T-helper 22 cell (primary cell): Measurements from ENCODE around the gene HDAC11.

Experiments used
- DNase-seq: peaks from one replicate; pipeline ENCODE4 v3.0.0-alpha.2; 2020; ENCODE audit warnings: low read depth

The HDAC11 gene

DNA sequence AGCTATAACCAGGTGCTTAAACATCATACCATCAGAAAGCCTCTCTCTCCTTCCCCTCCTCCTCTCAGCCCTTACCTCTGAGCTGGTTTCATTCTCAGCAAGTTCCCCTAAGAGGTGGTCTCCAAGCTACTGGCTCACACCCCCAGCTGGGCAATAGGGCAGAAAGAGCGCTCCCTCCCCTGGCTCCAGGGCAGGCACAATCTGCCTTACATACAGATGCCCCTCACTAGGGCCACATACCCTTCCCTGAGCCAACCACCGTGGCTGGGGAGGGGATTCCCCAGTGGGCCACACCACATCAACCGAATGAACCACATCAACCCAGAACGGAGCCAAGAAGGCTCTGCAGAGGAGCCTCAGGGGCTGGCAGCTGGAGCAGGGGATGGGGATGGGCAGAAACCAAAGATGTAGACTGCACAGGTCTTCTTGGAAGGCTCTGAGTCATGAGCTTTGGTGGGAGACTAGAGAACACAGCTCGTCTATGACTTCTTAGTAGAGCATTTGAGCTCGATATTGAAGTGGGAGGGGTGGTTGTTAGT, 64.3 kb downstream of the HDAC11 start:
- no peak for DNase-seq

DNA sequence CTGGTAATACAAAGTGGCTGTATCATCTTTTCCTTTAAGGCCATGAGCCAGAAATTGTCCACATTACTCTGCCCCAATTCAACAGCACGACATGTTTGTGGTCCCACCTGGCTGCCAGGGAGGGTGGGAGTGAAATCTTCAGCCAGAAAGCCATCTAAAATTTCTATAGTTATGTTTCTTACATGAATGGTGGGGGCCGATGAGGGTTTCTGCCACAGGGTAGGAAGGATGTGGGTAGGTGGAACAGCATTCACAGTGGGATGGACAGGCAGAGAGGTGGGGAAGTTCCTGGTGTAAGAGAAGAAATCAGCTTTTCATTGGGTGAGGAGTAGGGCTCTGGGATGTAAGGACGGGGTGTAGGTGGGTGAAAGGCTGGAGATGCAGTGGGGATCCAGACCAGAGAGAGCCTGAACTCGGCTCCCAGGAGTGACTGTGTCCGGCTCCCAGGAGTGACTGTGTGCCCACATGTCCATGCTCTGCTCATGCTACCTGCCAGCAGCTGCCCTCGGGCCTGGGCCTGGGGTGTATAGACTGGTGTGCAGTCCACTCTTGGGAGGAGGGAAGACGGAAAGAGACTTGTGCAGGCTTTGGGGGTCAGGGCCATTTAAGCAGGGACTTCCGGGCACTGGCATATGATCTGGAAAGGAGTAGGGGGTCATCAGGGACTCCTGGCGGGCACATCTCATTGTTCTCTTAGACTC, 65.0 kb downstream of the HDAC11 start:
- no peak for DNase-seq

DNA sequence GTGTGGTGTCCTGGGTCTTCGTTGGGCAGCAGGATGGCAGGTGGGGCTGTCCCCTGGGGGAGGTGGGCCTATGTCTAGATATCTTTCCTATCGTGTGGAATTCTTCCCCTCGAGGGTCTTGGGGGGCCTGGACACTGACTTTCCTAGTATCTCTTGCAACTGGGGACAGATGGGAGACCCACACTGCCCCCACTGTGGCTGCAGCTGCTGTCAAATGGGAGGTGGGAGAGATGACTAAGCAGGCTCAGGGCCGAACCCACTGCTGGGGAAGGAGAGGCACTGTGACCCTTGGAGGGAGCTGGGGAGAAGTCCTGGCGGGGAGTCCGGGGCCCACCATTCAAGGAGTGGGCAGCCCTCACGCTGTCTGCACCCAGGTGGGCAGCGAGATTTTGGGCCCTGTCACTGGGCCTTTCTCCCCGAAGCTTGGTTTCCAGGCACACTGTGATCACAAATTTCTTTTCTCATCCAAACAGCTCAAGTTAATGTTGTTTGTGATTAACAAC, 65.9 kb downstream of the HDAC11 start:
- no peak for DNase-seq

DNA sequence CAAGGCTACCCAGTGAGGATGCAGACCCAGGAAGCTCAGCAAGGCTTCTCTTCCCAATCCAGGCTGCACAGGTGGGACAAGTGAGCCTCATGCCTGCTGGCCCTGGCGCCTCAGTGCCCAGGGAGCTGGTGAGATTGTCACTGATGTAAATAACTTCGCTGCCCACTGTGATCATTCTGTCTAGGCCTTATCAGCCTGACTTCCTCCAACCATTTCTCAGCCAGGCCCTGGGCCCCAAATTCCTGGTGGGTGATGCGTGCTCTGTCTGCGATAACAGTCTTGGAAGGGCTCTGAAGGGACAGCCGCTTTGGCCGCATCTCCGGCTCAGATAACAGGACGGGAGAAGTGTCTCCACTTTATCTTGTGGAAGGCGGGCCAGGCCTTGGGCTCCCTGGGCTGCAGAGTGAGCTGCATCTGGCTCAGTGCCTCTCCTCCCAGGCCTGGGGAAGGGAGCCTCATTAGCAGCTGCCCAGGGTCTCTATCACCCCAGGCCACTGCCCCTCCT, 66.6 kb downstream of the HDAC11 start:
- DNase-seq = no peak

DNA sequence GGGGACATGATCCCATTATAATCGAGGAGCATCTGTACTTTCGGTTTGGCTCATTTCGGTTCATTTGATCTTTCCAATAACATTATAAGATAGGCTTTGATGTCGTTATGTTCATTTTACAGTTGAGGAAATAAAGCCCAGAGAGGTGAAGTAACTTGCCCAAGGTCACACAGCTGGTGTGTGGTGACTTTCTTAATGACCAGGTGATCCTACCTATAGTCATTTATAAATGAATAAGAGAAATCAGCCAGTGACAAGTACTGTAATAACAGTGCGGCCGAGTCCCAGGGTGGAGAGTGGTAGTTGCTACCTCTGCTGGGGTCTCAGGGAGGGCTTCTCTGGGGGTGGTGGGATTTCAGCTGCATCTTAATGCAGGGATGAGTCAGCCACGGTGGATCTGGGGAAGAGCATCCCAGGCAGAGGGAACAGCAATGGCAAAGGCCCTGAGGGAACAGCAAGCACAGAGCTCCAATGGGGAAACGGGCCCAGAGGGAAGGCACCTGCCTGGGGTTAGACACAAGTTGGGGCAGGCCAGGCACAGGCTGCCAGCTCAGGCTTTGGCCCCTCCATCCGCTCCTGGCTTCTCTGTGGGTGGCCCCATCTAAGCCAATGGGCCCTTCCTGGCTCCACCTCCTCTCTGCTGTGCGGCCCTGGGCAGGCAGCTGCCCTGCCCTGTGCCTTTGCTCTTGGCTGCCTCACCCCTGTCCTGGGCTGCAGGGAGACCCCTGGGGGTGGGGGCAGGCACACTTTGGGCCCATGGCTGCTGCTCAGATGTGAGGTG, 67.7 kb downstream of the HDAC11 start:
- no peak for DNase-seq

DNA sequence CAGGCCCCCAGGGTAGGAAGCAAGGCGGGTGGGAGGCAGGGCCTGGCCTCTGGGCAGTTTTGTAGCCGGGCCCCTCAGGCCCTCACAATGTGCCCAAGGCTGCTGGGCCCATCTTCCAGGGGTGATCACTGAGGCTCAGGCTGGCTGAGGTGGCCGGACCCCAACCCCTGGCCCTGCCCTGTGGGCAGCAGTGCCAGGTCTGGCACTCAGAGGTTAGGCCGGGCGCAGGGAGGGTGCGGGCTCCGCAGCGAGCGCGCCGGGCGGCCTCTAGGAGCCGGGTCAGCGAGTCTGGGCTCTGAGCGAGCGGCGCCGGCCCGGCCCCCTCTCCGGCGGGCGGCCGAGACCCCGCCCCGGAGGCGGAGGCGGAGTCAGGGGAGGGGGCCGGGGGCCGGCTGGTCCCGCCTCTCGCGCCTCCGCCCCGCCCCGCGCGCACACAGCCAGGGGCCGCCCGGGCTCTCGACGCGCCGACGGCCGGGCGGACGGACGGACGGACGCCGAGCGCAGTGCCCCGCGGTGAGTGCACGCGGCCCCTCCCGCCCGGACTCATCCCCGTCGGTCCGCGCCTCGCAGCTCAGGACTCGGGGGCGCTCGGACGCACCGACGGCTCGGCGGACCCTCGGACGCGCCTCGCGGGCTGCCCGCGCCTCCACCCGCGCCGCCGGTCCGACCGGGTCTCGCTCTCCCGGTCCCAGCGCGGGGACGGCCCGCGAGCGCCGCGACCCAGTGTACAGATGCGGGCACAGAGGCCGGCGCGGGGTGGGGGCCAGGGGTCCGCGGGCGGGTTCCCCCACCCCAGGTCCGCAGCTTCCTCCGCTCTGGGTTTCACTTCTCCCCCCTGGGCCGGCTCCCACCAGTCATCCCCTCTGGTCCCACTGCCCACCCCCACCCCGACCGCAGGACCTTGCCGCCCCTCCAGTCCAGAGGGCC, 68.9 kb downstream of the HDAC11 start, which contains the start of gene FBLN2:
Gene FBLN2, plus strand, starts transcription at position 430 of the 927 bp plus-strand sequence. CDS start 21,231 bp downstream, outside the sequence.
- no peak for DNase-seq

DNA sequence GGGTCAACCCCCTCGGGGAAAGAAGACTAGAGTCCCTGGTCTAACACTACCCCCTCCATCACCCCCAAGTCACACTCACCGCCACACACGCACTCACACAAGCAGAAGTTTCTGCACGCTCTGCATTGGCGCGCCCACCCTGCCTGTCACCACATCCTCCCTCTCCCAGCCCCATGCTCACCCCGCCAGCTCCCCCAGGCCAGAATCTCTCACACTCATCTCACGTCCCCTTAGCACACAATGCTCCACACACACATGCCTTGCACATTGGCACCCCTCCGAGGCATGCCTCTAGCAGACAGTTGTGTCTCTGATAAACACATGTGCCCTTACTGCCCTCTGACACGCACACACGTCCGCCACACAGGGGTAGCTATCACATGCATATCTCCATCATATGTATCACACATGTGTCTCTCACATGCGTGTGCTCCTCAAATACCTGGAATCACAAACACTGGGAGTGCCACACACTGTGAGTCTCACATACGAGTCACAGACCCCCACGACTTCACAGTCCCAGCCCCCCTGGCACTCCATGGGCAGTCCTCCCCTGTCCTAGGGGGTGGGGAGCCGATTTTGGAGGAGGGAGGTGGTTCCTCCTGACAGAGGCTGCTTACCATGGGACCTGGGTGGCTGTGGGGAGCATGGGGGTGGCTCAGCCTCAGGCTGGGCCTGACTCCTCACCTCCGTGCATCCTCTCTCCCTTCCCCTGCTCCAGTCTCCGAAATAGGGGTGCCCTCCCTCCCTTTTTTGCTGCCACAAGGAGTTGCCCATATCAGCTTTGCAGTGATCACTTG, 69.7 kb downstream of the HDAC11 start:
- DNase-seq = no peak

DNA sequence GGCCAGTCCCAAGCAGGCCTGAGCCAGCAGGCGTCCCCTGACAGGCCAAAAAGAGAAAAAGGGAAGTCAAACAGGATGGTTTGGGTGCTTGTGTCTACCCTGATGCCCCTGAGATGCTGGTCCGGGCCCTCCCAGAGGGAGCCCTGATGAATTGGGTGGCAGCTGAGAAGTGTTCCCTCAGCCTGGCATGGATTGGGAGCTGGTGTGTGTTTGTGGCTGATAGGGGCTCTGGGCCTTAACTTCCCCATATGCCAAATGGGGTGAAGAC, 70.3 kb downstream of the HDAC11 start:
- no peak for DNase-seq

DNA sequence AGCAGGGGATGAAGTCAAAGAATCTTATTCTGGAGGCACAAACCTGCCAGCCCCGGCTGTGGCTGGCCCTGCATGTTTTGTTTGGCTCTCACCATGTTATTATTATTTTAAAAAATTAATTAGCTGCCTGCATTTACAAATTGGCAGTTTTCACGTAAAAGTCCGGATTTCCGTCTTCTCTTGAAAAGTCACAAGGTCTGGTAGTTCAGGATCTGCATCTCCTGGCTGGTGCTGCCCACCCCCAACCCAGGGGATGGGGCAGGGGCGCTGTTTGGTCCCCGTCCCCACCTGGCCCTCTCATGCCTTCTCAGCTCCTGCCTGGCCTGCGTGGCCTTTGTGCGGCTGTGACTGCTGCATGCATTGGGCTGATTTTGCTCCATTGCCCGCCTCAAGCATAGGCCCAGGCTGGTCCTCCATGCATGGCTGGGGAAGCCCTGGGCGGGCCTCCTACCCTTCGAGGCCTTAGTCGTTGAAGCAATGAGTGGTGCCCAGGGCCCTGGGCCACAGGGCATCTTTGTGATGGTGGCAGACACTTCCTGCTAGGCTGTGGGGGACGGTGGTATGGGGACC, 70.8 kb downstream of the HDAC11 start:
- no peak for DNase-seq

DNA sequence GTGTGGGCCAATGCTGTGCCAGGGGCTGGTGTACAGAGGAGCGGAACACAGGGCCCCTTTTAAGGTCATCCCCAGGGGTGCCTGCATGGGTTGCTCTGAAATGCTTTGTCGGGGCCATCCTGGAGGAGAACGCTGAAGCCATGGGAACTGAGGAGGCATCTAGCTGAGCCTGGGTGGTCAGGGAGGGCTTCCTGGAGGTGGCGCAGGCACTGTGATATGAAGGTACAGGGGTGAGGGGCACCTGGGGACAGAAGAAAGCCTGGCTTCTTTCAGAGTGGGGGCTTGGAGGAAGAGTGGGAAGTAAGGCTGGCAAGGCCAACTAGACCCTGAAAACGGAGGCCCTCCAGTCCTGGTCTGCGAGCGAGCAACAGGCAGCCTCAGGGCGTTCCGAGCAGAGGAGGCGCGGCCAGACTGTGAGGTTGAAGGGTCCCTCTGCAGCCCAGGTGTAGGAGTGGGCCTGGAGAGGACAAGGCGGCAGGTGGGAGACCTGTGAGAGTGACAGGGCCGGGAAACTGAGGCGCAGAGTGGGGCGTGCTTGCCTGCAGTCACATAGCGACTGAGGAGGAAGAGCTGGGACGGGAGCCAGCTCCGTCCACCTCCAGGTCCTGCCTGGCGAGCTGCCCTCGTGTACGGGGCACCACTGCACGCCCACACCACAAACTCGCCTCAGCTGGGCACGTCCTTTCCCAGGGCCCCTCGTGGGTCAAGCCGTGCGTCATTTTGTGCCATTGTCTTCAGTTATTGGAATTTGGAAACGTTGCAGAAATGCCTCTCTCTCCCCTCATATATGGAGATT, 72.9 kb downstream of the HDAC11 start:
- no peak for DNase-seq

DNA sequence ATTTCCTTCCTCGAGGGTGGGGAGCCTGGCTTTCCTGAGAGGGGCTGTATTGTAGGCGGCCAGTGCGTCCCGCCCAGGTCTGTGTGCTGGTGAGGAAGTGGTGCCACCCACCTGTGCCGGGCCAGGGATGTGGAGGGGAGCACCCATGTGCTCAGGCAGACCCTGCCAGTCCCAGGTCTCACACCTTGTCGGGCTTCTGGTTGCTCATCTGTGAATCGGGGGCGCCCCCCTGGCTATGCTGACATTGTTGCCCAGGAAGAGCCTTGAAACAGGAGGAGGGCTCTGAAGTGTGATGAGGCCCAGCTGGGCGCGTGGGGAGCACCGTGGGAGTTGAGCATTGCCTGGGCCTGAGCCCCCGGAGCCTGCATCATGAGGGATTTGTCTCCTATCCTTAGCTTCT, 73.6 kb downstream of the HDAC11 start:
- DNase-seq = no peak

DNA sequence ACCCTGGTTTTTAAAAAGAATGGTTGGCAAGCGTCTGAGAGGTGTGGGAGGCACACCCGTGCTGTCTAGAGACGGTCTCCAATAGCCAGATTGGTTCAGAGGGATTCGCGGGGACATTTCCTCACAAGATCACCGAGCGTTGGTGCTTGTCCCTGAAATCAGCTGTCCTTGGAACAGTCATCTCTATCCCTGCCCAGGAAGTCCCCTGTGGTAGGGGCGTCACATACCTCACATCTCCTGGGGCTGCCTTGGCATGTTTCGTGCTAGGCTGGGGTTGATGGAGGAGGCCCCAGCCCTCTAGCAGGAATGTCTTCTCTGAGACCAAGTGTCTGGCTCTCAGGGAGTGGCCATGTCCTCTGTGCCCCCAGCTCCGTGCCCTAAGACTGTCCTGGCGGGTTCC, 75.6 kb downstream of the HDAC11 start:
- no peak for DNase-seq
